ENCODE measurements around the gene MYO1D.

DNA sequence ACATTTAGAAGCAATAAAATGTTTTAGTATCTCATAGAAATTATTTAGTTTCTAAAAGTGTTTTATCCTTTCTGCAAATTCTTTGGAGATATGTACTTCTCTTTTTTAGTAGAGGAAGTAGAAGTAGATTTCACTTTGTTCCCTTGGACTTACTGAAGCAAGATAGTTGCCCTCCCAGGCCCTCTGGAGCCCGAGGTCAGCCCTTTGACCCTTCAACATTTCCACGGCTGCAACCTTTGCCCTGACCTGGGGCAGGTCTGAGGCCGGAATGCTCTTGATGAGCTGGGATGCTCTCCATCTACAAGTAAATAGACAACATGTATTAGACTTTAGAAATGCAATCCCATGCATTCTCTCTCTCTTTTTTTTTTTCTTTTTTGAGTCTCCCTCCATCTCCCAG lies 222.6 kb downstream of the MYO1D start:
- TF ChIP-seq, protein P1, sequence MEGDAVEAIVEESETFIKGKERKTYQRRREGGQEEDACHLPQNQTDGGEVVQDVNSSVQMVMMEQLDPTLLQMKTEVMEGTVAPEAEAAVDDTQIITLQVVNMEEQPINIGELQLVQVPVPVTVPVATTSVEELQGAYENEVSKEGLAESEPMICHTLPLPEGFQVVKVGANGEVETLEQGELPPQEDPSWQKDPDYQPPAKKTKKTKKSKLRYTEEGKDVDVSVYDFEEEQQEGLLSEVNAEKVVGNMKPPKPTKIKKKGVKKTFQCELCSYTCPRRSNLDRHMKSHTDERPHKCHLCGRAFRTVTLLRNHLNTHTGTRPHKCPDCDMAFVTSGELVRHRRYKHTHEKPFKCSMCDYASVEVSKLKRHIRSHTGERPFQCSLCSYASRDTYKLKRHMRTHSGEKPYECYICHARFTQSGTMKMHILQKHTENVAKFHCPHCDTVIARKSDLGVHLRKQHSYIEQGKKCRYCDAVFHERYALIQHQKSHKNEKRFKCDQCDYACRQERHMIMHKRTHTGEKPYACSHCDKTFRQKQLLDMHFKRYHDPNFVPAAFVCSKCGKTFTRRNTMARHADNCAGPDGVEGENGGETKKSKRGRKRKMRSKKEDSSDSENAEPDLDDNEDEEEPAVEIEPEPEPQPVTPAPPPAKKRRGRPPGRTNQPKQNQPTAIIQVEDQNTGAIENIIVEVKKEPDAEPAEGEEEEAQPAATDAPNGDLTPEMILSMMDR (conservative IDR thresholded peaks at IDR 0.05) = no peak
- TF ChIP-seq EZH2 (IDR thresholded peaks at IDR 0.05; ENCODE audit: low read depth) = no peak
